NCI-H2171 treated with DMSO at 0.1 percent for 48 hours (cell line): Measurements from ENCODE around the gene SH2B2.
A peak's percentile ranks its signal among the peaks of the same experiment; 100 is the strongest.
"Not testable (repeated sequence)": the region's sequence is repeated elsewhere in the genome, so short reads cannot be mapped to it uniquely, and the experiment has no call there.

Source experiments
- DNase-seq: peaks from one replicate; lab custom pipeline; 2025; lab: John Stamatoyannopoulos, UW

The SH2B2 gene

GRCh38 chr7:102287111-102287980, 678 bp downstream of the SH2B2 start:
- DNase-seq: no peak

GRCh38 chr7:102287981-102288278, 1.3 kb downstream of the SH2B2 start:
- no peak for DNase-seq

- DNase-seq: no peak
Observed at GRCh38 chr7:102288285-102288930, 1.7 kb downstream of the SH2B2 start.

- DNase-seq: no peak
Observed at GRCh38 chr7:102289057-102289456, 2.4 kb downstream of the SH2B2 start.

GRCh38 chr7:102291056-102291915, 4.6 kb downstream of the SH2B2 start:
- DNase-seq: peak; percentile 13

- DNase-seq: no peak
Observed at GRCh38 chr7:102291916-102292267, 5.2 kb downstream of the SH2B2 start.

- no peak for DNase-seq
Observed at GRCh38 chr7:102292813-102293798, 6.4 kb downstream of the SH2B2 start.

- DNase-seq: no peak
Observed at GRCh38 chr7:102294589-102294988, 7.9 kb downstream of the SH2B2 start.

GRCh38 chr7:102295346-102296178, 8.9 kb downstream of the SH2B2 start:
- no peak for DNase-seq

- no peak for DNase-seq
Observed at GRCh38 chr7:102296179-102296438, 9.4 kb downstream of the SH2B2 start.

- DNase-seq: no peak
Observed at GRCh38 chr7:102296514-102296913, 9.8 kb downstream of the SH2B2 start.

- DNase-seq: no peak
Observed at GRCh38 chr7:102297487-102298218, 11.0 kb downstream of the SH2B2 start.

- DNase-seq: no peak
Observed at GRCh38 chr7:102300643-102301221, 14.1 kb downstream of the SH2B2 start.

GRCh38 chr7:102301367-102301766, 14.7 kb downstream of the SH2B2 start:
- DNase-seq: not testable (repeated sequence)

- no peak for DNase-seq
Observed at GRCh38 chr7:102302025-102302424, 15.4 kb downstream of the SH2B2 start.

GRCh38 chr7:102303669-102304422, 17.2 kb downstream of the SH2B2 start:
- peak; percentile 45 for DNase-seq

GRCh38 chr7:102304668-102305067, 18.0 kb downstream of the SH2B2 start:
- DNase-seq: no peak

GRCh38 chr7:102305414-102306268, 19.0 kb downstream of the SH2B2 start:
- DNase-seq: no peak
